Measurements from ENCODE around the gene KLF5. TPM values are rescaled to one million over a fixed set of nuclear protein-coding genes. Genes with fewer than 3 reads are reported as not detected.
"Not testable (repeated sequence)": the region's sequence is repeated elsewhere in the genome, so short reads cannot be mapped to it uniquely, and the experiment has no call there.

KLF5 gene
- total RNA-seq, 1 donor from 2014 or later = 2.4 TPM

GRCh38 chr13:73039201-73040108 lies 19.4 kb upstream of the KLF5 start:
- no peaks in the 10 kb centered on the region for H3K36me3 Mint-ChIP-seq (ENCODE audit: low read depth, unreplicated experiment)
- TF ChIP-seq CTCF (IDR thresholded peaks at IDR 0.05; ENCODE audit: unreplicated experiment) = no peak
- DNase-seq (ENCODE audit: low spot score) = no peak
- H3K27ac Mint-ChIP-seq (ENCODE audit: unreplicated experiment) = no peak overlapping the region
- no peaks in the 10 kb centered on the region for H3K27me3 Mint-ChIP-seq (ENCODE audit: unreplicated experiment)
- no peak overlapping the region for H3K4me3 Mint-ChIP-seq (ENCODE audit: unreplicated experiment)
- H3K4me1 Mint-ChIP-seq (ENCODE audit: unreplicated experiment) = no peaks in the 10 kb centered on the region
- H3K9me3 Mint-ChIP-seq (ENCODE audit: unreplicated experiment) = no peaks in the 10 kb centered on the region

GRCh38 chr13:73040484-73040883 lies 18.3 kb upstream of the KLF5 start:
- DNase-seq (ENCODE audit: low spot score) = no peak
- TF ChIP-seq CTCF (IDR thresholded peaks at IDR 0.05; ENCODE audit: unreplicated experiment) = no peak
- Mint-ChIP-seq H3K4me3 (ENCODE audit: unreplicated experiment) (no peak overlapping the region), H3K4me1 (ENCODE audit: unreplicated experiment) (no peaks in the 10 kb centered on the region), H3K9me3 (ENCODE audit: unreplicated experiment) (no peaks in the 10 kb centered on the region), H3K27me3 (ENCODE audit: unreplicated experiment) (peaks cover 2% of the 10 kb centered on the region), H3K36me3 (ENCODE audit: low read depth, unreplicated experiment) (no peaks in the 10 kb centered on the region), H3K27ac (ENCODE audit: unreplicated experiment) (no peak overlapping the region)

GRCh38 chr13:73040968-73041596 lies 17.7 kb upstream of the KLF5 start:
- Mint-ChIP-seq H3K4me3 (ENCODE audit: unreplicated experiment) (no peak overlapping the region), H3K36me3 (ENCODE audit: low read depth, unreplicated experiment) (no peaks in the 10 kb centered on the region), H3K4me1 (ENCODE audit: unreplicated experiment) (no peaks in the 10 kb centered on the region), H3K27ac (ENCODE audit: unreplicated experiment) (no peak overlapping the region), H3K9me3 (ENCODE audit: unreplicated experiment) (no peaks in the 10 kb centered on the region), H3K27me3 (ENCODE audit: unreplicated experiment) (peaks cover 2% of the 10 kb centered on the region)
- no peak for DNase-seq (ENCODE audit: low spot score)
- TF ChIP-seq CTCF (IDR thresholded peaks at IDR 0.05; ENCODE audit: unreplicated experiment) = no peak

- no peak overlapping the region for H3K4me3 Mint-ChIP-seq (ENCODE audit: unreplicated experiment)
- no peaks in the 10 kb centered on the region for H3K4me1 Mint-ChIP-seq (ENCODE audit: unreplicated experiment)
- H3K9me3 Mint-ChIP-seq (ENCODE audit: unreplicated experiment) = no peaks in the 10 kb centered on the region
- peaks cover 3% of the 10 kb centered on the region for H3K27me3 Mint-ChIP-seq (ENCODE audit: unreplicated experiment)
- no peak for DNase-seq (ENCODE audit: low spot score)
- TF ChIP-seq CTCF (IDR thresholded peaks at IDR 0.05; ENCODE audit: unreplicated experiment) = no peak
- no peaks in the 10 kb centered on the region for H3K36me3 Mint-ChIP-seq (ENCODE audit: low read depth, unreplicated experiment)
- no peak overlapping the region for H3K27ac Mint-ChIP-seq (ENCODE audit: unreplicated experiment)
These were observed 13.8 kb upstream of the KLF5 start for GRCh38 chr13:73045031-73045430.

- H3K4me1 Mint-ChIP-seq (ENCODE audit: unreplicated experiment); H3K4me3 Mint-ChIP-seq (ENCODE audit: unreplicated experiment); H3K27ac Mint-ChIP-seq (ENCODE audit: unreplicated experiment); H3K9me3 Mint-ChIP-seq (ENCODE audit: unreplicated experiment); H3K27me3 Mint-ChIP-seq (ENCODE audit: unreplicated experiment); H3K36me3 Mint-ChIP-seq (ENCODE audit: low read depth, unreplicated experiment); DNase-seq (ENCODE audit: low spot score): not testable (repeated sequence)
These were observed 10.2 kb upstream of the KLF5 start for GRCh38 chr13:73048615-73049014.
